ENCODE data around the gene SDR42E2. TPM values are rescaled to one million over a fixed set of nuclear protein-coding genes. Genes with fewer than 3 reads are reported as not detected.

Gene SDR42E2
- total and polyA plus RNA-seq, 10 of the 15 experiments (the other 5 are each of a cell fraction or from before 2014, with no cell fraction given), result 0.01 to 0.09 (median 0.08) TPM; not detected in 4

DNA sequence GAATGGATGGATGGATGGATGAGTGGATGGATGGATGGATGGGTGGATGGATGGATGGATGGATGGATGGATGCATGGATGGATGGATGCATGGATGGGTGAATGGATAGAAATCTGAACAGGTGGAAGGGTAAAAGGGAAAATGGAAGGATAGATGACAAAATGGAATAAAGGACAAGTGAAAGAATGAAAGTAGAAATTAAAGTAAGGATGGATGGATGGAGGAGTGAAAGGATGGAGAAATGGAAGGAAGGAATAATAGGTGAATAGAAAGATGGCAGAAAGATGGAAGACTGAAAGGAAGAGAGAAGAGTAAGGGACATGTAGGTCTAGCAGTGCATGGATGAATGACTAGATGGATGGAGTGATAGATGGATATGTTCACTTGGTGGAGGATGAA, 40.1 kb upstream of the SDR42E2 start:
- no peak for ATAC-seq
- RAD21 ChIA-PET (ENCODE audit: unreplicated experiment), result no interaction called here
- no peak for DNase-seq (ENCODE audit: low read depth, low spot score)
- Histone ChIP-seq H3K79me2 (ENCODE audit: control insufficient read depth, insufficient read depth, low read length) (no peaks in the 10 kb centered on the region), H3K27ac (ENCODE audit: control insufficient read depth, insufficient read depth) (no peak overlapping the region), H3K9me3 (replicated peaks; ENCODE audit: control insufficient read depth, insufficient read depth, low read length) (no peaks in the 10 kb centered on the region), H3K9ac (ENCODE audit: control insufficient read depth, insufficient read depth, low read length) (no peak overlapping the region), H3K4me1 (ENCODE audit: control insufficient read depth, insufficient read depth, low read length) (no peaks in the 10 kb centered on the region), H2AFZ (ENCODE audit: control insufficient read depth, low read depth, low read length) (no peak overlapping the region), H3K27me3 (replicated peaks in 1 of 2; ENCODE audit: control insufficient read depth in 2 of 2, insufficient read depth in 2 of 2, low read length in 1 of 2) (no peaks in the 10 kb centered on the region), H3K36me3 (ENCODE audit: control insufficient read depth in 2 of 2, insufficient read depth in 2 of 2, low read length in 1 of 2) (no peaks in the 10 kb centered on the region), H3K4me3 (no peak overlapping the region), H4K20me1 (ENCODE audit: control insufficient read depth, insufficient read depth) (no peaks in the 10 kb centered on the region), H3K4me2 (ENCODE audit: control insufficient read depth, insufficient read depth) (no peak overlapping the region)
- in situ Hi-C loops (cut with MboI), result no loop called here
- CTCF ChIA-PET, result interaction anchor here (1.3 kb wide), 1 partner anchor 122 kb away, joined by 3 read pairs; no protein-coding TSS in a partner anchor
- POLR2A ChIA-PET, result no interaction called here
- BruUV-seq (replicated peaks), result no TSS peak
- SMC1A ChIA-PET (ENCODE audit: uncharacterized antibody, unreplicated experiment), result interaction anchor here (1.5 kb wide), 1 partner anchor 44 kb away, joined by 4 read pairs; no protein-coding TSS in a partner anchor
- intact Hi-C loops (cut with micrococcal nuclease; ENCODE audit: unreplicated experiment), result no loop called here
- no peak for FAIRE-seq
- no peak for TF ChIP-seq HDAC6 (IDR thresholded peaks at IDR 0.05; ENCODE audit: unreplicated experiment)
- TF ChIP-seq TCF3 (IDR thresholded peaks at IDR 0.05; ENCODE audit: borderline replicate concordance, insufficient read depth, low read depth, low read length), result no peak
- no peak for TF ChIP-seq KLF5 (IDR thresholded peaks at IDR 0.05; ENCODE audit: partially characterized antibody)
- no peak for TF ChIP-seq CHD1 (IDR thresholded peaks at IDR 0.05; ENCODE audit: low read depth, low read length)
- no peak for TF ChIP-seq JUNB (IDR thresholded peaks at IDR 0.05)
- no peak for TF ChIP-seq SREBF2 (IDR thresholded peaks at IDR 0.05; ENCODE audit: low read length)
- no peak for TF ChIP-seq SREBF1 (IDR thresholded peaks at IDR 0.05; ENCODE audit: low read length)
- no peak for TF ChIP-seq SMAD5 (IDR thresholded peaks at IDR 0.05; ENCODE audit: low read depth)
- no peak for TF ChIP-seq EP300 (IDR thresholded peaks at IDR 0.05; ENCODE audit: borderline replicate concordance in 1 of 2, control insufficient read depth in 1 of 2, low read depth in 2 of 2, low read length in 2 of 2)
- no peak for TF ChIP-seq IRF3 (IDR thresholded peaks at IDR 0.05)
- no peak for TF ChIP-seq FOXK2 (IDR thresholded peaks at IDR 0.05)
- TF ChIP-seq, protein P1, sequence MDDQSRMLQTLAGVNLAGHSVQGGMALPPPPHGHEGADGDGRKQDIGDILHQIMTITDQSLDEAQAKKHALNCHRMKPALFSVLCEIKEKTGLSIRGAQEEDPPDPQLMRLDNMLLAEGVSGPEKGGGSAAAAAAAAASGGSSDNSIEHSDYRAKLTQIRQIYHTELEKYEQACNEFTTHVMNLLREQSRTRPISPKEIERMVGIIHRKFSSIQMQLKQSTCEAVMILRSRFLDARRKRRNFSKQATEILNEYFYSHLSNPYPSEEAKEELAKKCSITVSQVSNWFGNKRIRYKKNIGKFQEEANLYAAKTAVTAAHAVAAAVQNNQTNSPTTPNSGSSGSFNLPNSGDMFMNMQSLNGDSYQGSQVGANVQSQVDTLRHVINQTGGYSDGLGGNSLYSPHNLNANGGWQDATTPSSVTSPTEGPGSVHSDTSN (IDR thresholded peaks at IDR 0.05; ENCODE audit: insufficient replicate concordance, low read depth, low read length), result no peak
- TF ChIP-seq, protein P2, sequence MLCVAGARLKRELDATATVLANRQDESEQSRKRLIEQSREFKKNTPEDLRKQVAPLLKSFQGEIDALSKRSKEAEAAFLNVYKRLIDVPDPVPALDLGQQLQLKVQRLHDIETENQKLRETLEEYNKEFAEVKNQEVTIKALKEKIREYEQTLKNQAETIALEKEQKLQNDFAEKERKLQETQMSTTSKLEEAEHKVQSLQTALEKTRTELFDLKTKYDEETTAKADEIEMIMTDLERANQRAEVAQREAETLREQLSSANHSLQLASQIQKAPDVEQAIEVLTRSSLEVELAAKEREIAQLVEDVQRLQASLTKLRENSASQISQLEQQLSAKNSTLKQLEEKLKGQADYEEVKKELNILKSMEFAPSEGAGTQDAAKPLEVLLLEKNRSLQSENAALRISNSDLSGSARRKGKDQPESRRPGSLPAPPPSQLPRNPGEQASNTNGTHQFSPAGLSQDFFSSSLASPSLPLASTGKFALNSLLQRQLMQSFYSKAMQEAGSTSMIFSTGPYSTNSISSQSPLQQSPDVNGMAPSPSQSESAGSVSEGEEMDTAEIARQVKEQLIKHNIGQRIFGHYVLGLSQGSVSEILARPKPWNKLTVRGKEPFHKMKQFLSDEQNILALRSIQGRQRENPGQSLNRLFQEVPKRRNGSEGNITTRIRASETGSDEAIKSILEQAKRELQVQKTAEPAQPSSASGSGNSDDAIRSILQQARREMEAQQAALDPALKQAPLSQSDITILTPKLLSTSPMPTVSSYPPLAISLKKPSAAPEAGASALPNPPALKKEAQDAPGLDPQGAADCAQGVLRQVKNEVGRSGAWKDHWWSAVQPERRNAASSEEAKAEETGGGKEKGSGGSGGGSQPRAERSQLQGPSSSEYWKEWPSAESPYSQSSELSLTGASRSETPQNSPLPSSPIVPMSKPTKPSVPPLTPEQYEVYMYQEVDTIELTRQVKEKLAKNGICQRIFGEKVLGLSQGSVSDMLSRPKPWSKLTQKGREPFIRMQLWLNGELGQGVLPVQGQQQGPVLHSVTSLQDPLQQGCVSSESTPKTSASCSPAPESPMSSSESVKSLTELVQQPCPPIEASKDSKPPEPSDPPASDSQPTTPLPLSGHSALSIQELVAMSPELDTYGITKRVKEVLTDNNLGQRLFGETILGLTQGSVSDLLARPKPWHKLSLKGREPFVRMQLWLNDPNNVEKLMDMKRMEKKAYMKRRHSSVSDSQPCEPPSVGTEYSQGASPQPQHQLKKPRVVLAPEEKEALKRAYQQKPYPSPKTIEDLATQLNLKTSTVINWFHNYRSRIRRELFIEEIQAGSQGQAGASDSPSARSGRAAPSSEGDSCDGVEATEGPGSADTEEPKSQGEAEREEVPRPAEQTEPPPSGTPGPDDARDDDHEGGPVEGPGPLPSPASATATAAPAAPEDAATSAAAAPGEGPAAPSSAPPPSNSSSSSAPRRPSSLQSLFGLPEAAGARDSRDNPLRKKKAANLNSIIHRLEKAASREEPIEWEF (IDR thresholded peaks at IDR 0.05; ENCODE audit: insufficient replicate concordance, low read depth, low read length), result no peak
- no peak for TF ChIP-seq HDAC2 (IDR thresholded peaks at IDR 0.05)
- no peak for TF ChIP-seq ELK1 (IDR thresholded peaks at IDR 0.05; ENCODE audit: low read depth, low read length)
- TF ChIP-seq DPF2 (IDR thresholded peaks at IDR 0.05), result no peak

Measured in GM12878 (cell line).